HG03064 (cell line): ENCODE data around the gene EREG.
A peak's percentile ranks its signal among the peaks of the same experiment; 100 is the strongest.

ENCODE experiments used
- ATAC-seq: cut with Tn5 transposase; IDR thresholded peaks from one replicate; pipeline ENCODE4 v1.9.1; 2021; ENCODE audit warnings: low read depth; ENCODE audit not compliant: unreplicated experiment

The EREG gene, protein sequence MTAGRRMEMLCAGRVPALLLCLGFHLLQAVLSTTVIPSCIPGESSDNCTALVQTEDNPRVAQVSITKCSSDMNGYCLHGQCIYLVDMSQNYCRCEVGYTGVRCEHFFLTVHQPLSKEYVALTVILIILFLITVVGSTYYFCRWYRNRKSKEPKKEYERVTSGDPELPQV

DNA sequence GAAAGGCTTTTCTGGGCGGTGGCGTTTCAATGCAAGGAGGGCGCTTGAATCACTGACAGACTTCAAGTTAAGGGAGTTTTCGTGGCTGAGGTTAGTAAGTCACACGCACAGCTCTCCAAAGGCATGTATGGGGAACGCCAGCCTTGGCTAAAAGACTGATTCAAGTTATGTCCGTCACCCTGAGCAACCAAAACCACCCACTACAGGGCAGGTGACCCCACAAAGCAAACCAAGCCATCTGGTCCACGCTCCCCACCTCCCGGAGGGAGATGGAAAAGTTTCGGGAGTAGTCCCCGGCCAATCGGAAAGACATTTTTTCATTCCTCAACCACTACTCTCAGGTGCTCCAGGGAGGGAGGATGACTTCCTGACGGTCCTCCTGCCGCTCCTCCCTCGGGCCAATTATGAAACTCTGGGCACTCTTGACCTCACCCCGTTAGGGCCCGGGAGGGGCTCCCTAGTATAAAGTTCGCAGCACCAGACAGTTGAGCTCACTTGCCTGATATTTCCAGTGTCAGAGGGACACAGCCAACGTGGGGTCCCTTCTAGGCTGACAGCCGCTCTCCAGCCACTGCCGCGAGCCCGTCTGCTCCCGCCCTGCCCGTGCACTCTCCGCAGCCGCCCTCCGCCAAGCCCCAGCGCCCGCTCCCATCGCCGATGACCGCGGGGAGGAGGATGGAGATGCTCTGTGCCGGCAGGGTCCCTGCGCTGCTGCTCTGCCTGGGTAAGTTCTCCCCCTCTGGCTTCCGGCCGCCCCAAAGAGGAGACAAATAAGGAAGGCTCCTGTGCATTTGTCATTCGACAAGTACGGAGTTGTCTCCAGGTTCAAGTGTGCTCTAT lies at the start of gene EREG:
Gene EREG, plus strand, starts transcription at position 494 of the 840 bp plus-strand sequence. Its CDS starts 164 bp downstream, at position 658.
- ATAC-seq, result no peak

DNA sequence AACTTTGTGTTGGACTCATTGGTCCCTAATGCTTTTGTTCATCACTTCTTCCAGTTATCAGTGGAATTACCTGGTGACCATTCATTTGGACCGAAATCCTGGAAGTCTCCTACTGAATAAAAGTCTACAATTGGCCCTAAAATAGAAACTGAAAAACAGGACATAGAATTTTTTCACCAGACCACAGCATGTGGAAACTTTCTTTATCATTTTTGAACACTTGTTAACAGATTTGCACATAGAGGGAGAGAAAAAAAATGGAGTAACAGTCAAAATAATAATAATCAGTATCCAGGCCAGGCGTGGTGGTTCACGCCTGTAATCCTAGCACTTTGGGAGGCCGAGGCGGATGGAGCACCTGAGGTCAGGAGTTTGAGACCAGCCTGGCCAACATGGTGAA lies 49.6 kb upstream of the EREG start:
- ATAC-seq, result no peak

DNA sequence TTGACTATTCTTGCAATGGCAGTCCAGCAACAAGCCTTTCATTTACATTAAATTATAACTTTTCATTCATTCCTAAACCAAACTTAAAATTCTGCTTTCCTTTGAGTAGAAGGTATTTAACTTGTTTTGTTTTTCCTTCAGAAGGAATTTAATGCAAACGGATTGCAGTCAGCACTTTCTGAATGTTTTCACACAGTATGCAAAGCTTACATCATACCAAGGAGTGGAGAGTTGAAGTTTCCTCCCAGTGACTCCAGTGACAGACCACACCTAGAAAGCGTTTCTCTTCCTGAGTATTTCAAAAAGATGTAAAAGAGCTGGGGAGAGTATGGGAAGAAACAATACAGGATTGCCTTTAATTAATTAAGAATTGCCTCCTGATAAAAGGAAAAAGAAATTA lies 48.5 kb upstream of the EREG start:
- ATAC-seq, result no peak

DNA sequence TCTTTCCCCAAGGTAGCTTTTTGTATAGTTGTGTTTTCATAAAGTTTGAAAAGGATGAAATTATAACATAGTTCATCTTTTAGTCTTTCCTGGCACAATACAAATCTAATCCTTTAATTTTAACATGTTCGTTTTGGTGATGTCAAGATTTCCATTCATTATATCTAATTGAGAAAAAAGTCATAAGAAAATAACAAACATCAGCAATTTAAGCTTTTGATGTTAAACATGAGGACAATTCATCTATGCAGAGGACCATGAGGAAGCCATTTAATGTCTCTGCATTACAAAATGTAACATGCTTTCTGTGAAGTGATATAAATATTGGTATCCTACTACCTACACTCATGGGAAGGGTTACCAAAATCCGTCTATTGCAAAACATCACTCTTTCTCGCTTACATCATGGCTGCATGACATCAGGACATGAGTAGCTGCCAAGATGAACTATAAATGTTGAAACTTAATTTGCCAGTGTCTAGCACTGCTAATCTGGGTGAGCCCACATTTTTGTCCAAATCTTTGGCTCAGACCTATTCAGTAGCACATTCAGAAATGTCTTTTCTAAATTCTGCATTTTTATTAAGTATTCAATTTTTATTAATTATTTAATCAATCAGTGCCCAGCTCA lies 47.2 kb upstream of the EREG start:
- ATAC-seq, result no peak

DNA sequence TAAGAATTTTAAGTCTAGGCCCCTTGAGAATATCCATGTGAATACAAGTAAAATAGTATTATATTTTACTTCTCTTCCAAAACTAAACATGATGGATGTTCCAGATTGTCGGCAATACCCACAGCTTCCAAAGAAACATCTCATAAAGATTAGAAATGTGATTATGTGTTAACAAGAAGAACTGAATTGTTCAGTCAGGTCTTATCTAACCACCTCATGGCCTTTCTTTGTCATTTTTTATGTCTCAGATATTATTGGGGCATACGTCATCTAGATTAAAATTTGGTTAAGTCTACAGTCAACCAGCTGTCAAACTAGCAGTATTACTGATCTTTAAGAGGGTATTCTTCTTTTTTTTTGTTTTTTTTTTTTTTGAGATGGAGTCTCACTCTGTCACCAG lies 46.7 kb upstream of the EREG start:
- no peak for ATAC-seq

DNA sequence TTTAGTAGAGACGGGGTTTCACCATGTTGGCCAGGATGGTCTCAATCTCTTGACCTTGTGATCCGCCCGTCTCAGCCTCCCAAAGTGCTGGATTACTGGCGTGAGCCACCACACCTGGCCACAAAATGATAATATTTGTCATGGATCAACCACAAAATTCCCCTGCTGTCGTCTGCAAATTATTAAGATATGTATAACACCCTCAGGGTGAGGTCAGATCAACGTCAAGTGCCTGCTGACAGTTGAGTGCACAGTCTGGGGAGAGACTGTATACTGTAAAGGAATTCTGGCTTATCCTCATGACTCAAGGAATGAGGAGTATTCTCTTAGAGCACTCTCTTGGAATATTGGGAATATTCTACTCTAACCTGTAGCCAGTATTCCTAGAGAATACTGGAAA lies 45.5 kb upstream of the EREG start:
- ATAC-seq, result no peak

DNA sequence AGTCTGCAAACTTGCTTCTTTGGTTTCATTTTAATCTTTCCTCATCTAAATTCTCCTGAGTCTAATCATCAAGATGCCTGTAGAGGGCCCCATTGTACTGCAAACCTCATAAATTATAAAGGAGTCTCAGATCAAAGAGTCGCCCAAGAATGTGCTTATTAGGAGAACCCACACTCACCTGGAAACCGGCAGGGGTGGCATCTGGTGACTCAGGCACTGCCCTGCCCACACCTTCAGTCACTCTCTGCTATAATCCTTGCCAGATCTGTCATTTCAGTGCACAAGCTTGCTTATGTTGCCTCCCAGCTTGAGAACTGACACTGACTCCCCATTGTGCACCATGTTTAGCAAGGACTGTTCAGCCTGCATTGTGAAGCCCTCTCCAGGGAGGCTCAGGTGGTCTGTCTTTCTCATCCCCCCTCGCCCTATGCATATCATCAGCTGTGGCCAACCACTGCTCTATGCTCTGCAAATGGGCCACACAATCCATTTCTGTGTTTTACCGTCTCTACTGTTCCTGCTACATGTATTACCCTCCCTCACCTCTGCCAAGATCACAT lies 44.3 kb upstream of the EREG start:
- ATAC-seq, result peak; percentile 81

DNA sequence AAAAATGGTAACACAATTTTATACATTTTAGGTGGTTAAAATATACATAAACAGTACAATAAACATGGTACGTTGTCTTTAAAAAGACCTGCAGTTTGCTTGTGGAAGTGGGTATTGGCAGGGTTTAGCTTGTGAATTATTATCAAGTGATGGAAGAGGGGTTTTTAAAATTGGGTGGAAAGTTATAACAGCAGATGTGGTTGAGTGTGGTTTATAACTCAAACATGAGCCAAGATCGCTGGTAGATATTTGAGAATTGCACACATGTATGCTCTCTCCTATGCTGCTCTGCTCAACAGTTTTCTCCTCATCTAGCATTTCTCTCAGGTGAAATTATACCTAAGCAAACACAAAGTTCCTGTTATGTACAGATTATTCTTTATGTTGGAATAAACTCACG lies 42.6 kb upstream of the EREG start:
- no peak for ATAC-seq

DNA sequence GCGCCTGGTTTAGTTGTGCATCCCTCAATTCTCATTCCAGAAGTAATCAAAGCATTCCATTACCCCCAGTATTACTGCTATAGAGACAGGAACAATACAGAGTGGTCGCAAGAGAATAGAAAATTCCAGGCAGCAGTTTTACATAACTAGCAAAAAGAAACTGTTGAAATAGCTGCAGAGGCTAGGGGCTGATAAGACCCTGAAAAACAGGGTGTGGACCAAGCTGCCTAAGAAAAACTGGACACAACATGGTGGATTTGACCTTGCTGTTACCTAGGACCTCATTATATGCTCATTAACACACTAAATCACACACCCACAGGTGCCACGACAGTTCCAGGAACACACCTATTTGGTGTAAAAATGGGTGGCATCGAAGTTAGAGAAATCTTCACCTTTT lies 41.3 kb upstream of the EREG start:
- ATAC-seq, result no peak

DNA sequence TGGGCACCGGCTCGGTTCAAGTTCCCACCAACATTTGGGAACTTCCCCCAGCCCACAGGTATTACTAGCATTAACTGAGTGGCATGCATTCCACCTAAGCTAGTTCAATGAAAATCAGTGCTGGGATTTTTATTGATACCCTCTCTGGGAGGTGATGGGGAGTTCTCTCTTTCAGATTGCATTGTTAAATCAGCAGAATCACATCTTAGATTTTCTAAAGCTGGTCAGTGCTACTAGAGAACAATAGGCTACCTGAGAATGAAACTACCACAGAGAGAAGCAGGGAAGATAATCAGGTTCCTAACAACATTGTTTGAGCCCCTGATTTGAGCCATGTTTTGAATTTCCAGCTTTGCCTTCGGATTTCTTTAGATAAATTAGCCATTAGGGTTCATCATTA lies 40.7 kb upstream of the EREG start:
- ATAC-seq, result no peak

DNA sequence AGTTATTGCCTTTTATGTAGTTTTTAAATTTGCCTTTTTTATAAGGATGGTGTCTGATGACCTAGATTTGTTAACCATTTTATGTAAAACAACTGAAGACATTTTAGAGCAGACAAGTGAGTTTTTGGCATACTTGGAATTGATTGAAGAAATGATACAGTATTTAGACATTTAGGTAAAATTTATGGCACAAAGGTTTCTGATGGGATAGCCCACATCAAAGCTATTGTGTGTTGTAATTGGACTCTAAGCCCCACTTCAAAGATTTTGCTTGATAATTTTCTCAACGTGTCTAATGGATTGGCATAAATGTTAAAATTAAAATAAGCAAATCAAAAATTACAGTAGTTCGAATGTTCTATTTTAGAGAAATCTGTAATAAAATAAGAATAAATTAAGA lies 39.1 kb upstream of the EREG start:
- no peak for ATAC-seq

DNA sequence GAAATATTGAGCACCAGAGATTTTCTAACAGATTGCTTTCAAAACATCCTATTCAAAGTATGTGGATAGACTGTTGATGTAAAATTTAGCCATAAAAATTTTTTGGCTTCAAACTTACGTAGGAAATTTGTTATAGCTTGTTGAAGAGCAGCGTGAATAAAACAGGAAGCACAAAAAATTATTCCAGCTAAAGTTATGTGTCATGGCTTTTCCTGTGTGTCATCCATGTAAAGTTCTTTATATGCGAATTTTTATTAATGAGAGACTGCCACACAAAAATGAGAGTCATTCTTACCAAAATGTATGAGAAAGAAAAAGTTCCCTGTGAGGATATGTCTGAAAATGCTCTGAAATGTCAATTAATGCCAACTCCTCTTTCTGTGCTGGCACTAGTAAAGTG lies 37.2 kb upstream of the EREG start:
- no peak for ATAC-seq

DNA sequence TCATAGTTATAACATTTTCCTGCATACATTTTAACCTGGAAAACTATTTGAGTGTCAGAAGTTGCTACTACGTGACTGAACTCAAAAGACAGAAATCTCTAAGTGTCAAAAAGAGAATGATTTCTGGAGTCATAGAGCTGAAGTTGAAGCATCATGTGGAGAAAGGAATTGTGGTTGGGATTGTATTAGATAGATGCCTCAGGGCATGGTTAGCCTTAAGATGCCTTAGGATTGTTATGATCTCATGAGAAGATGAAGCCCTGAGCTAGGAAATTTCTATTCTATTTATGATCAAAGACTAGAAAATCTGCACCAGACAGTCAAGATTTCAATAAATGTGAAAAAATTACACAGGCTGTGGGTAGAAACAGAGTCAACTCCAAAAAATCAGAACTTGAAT lies 36.4 kb upstream of the EREG start:
- ATAC-seq, result no peak

DNA sequence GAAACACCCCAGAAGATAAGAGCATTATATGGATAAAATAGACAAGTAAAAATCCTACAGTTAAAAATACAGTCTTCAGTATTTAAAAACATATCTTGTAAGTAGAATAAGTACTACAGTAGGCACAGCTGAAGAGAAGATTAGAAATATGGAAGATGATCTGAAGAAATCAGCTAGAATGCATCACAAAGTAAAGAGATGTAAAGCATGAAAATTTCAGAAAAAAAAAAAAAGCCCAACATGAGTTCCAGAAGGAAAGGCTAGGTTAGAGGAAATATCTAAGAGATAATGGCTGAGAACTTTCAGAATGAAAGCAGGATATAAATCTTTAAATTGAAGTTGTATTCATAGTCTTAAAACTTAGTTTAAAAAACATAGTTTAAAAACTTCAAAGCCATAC lies 35.6 kb upstream of the EREG start:
- ATAC-seq, result no peak

DNA sequence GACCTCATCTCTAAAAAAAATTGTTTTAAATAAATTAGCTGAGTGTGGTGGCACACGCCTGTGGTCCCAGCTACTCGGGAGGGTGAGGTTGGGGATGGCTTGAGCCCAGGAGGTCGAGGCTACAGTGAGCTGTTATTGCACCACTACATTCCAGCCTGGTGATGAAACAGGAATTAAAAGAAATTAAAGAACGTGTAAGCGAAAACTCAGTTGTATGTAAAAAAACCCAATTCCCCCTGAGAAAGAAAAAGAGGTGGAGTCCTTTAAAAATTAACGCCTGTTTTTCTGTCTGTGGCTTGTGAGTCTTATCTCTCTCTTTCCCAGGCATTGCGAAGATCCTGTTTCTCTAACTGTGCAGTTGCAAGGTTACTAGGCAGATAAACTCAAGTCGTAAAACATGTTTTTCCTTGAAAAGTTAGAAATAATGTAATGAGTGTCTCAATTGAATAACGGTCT lies 34.6 kb upstream of the EREG start:
- no peak for ATAC-seq

DNA sequence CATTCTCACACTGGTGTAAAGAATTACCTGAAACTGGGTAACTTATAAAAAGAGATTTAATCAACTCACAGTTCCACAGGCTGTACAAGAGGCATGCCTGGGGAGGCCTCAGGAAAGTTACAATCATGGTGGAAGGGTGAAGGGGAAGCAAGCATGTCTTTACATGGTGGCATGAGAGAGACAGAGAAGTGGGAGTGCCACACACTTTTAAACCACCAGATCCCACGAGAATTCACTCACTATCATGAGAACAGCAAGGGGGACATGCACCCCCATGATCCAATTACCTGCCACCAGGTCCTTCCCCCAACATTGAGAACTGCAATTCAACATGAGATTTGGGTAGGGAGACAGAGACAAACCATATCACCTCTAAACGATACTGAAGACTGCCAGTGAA lies 33.7 kb upstream of the EREG start:
- no peak for ATAC-seq

DNA sequence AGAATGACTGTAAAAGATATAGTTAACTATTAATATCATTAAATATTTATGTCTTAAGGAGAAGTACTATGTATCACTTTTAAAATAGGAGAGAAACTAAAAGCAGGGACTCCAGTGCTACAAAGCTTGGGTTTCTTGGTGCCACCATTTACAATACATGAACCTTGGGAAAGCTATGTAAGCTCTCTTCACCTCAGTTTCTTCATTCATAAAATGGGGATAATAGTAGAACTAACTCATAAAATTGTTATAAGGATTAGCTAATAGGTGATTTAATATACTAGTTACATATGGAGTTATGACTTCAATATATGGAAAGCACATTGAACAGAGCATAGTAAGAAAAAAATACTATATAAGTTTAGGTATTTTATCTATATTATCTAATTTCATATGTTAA lies 33.0 kb upstream of the EREG start:
- ATAC-seq, result no peak

DNA sequence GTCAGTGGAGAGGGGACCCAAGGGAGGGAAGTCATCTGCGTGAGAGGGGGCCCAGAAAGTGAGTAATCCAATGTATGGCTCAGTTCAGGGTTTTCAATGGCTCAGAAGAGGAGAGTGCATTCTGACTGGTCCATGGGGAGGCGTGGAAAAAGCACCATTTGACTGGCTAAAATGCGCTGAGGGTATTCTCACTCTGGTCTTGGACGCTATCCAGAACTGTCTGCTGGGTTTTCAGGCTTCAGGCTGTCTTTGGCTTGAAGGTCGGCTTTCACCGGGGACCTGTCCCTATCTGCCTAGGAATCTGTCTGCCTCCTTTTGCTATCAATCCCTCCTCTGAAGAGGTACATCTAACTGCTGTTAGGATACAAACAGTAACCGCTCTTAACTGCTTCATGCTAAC lies 30.3 kb upstream of the EREG start:
- ATAC-seq, result no peak

DNA sequence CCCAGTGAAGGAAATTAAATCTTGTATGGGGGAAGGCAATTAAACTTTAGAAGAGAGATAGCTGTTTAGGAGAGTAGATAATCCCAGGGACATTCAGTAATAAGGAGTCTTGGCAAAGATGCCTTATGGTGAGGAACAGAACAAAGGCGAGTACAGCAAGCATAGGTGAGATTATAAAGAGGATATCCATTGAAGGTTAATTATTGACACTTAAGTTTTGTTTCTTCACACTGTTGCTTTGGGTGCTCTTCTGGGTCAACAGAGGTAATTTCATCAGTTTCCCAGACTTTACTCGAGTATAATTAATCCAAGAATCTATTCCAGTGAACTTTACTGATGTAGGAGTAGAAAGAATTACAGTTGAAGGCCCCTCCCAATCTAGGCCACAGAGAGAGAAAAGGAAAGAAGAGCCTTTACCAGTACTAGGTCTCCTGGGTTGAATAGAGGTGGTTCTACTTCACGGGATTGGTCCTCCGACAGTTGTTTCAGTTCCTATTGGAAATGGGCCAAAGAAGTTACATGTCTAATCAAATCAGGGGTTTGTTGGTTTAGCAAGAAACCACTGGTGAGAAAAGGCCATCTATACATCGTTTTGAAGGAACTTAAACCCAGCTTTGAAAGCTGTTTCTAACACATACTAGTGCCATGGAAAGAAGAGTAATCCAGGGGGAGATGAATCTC lies 29.5 kb upstream of the EREG start:
- peak; percentile 93 for ATAC-seq

DNA sequence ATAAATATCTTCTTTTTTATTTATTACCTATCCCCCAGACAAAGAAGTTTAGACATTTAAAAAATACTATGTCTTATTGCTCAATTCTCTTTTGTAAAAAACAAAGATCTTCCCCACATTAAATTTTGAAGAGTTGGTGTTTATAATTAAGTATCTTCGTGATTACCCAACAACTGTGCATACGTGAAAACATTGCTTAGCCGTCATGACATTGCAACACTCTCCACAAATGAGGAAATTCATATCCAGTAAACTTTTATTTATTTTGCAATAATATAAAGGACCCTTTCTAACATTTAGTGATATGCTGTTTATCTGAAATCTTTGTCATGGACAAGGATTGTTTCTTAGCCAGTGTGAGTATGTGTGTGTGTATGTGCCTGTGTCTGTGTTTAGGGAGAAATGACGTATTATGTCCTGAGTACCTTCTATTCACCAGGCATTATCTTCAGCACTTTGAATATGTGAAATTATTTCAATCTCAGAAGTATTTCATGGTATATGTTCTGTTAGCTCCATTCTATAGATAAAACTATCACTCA lies 26.1 kb upstream of the EREG start:
- ATAC-seq, result no peak

DNA sequence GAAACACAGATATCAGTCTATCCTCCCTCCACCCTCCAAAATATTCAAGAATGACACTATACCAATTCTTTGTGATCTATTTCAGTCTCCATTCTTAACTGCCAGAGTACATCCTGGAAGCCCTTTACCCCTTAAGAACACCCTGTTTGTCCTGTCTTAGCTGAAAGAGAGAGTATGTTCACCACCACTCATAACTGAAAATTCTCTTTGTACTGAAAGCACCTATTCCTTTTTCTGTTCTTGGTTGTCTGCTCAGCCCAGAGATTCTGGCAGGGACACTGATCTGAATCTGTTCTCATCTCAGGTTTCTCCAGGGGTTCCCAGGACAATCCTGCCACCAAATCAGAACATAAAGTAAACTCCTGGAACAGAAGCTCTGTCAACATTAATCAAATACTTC lies 25.4 kb upstream of the EREG start:
- ATAC-seq, result no peak
